WTC11 (cell line): ENCODE data around the gene SPATS2. TPM values are rescaled to one million over a fixed set of nuclear protein-coding genes. Genes with fewer than 3 reads are reported as not detected.

Experiments
- ATF6 ChIP-seq: sonication (generic); formaldehyde crosslinking; IDR thresholded peaks from 2 replicates; pipeline ENCODE4 v1.8.1; 2023; ENCODE audit warnings: mild to moderate bottlenecking, missing genetic modification reagents
- CBFB ChIP-seq: sonication (generic); formaldehyde crosslinking; IDR thresholded peaks from 2 replicates; pipeline ENCODE4 v1.8.1; 2022; ENCODE audit warnings: mild to moderate bottlenecking, low read depth, missing genetic modification reagents
- CREM ChIP-seq: sonication (generic); formaldehyde crosslinking; IDR thresholded peaks from 2 replicates; pipeline ENCODE4 v1.8.1; 2022; ENCODE audit warnings: mild to moderate bottlenecking, missing genetic modification reagents, moderate library complexity
- ELF4 ChIP-seq: sonication (generic); formaldehyde crosslinking; IDR thresholded peaks from 2 replicates; pipeline ENCODE4 v1.8.1; 2022; ENCODE audit warnings: low read depth, mild to moderate bottlenecking, moderate library complexity, missing genetic modification reagents
- ESRRA ChIP-seq: sonication (generic); formaldehyde crosslinking; IDR thresholded peaks from 2 replicates; pipeline ENCODE4 v1.8.1; 2022; ENCODE audit warnings: mild to moderate bottlenecking, missing genetic modification reagents, borderline replicate concordance
- FOXJ3 ChIP-seq: sonication (generic); formaldehyde crosslinking; IDR thresholded peaks from 2 replicates; pipeline ENCODE4 v1.9.0; 2021; ENCODE audit warnings: missing genetic modification reagents, mild to moderate bottlenecking, borderline replicate concordance
- FOXP4 ChIP-seq: sonication (generic); formaldehyde crosslinking; IDR thresholded peaks from 2 replicates; pipeline ENCODE4 v1.8.0; 2022; ENCODE audit warnings: mild to moderate bottlenecking, missing genetic modification reagents
- JUN ChIP-seq: sonication (generic); formaldehyde crosslinking; IDR thresholded peaks from 2 replicates; pipeline ENCODE4 v1.8.0; 2023; ENCODE audit warnings: mild to moderate bottlenecking, missing genetic modification reagents
- MXD4 ChIP-seq: fragments of 250-450 bp; sonication (Bioruptor Pico); IDR thresholded peaks from 2 replicates; pipeline ENCODE4 v1.8.0; 2021; ENCODE audit warnings: mild to moderate bottlenecking, moderate library complexity, borderline replicate concordance
- NFE2L1 ChIP-seq: sonication (generic); formaldehyde crosslinking; IDR thresholded peaks from 2 replicates; pipeline ENCODE4 v1.8.1; 2023; ENCODE audit warnings: missing genetic modification reagents
- OVOL2 ChIP-seq: fragments of 250-450 bp; sonication (Bioruptor Pico); IDR thresholded peaks from 2 replicates; pipeline ENCODE4 v1.9.0; 2021; ENCODE audit warnings: mild to moderate bottlenecking, borderline replicate concordance
- TEAD1 ChIP-seq: sonication (generic); formaldehyde crosslinking; IDR thresholded peaks from 2 replicates; pipeline ENCODE4 v1.8.0; 2022; ENCODE audit warnings: mild to moderate bottlenecking, missing genetic modification reagents
- USF1 ChIP-seq: sonication (generic); formaldehyde crosslinking; IDR thresholded peaks from 2 replicates; pipeline ENCODE4 v1.8.0; 2022; ENCODE audit warnings: mild to moderate bottlenecking, missing genetic modification reagents
- ZBTB43 ChIP-seq: sonication (generic); formaldehyde crosslinking; IDR thresholded peaks from 2 replicates; pipeline ENCODE4 v1.8.1; 2023; ENCODE audit warnings: mild to moderate bottlenecking, missing genetic modification reagents
- ZNF232 ChIP-seq: sonication (generic); formaldehyde crosslinking; IDR thresholded peaks from 2 replicates; pipeline ENCODE4 v1.8.0; 2022; ENCODE audit warnings: mild to moderate bottlenecking, missing genetic modification reagents
- ZNF416 ChIP-seq: fragments of 250-450 bp; sonication (Bioruptor Pico); IDR thresholded peaks from 2 replicates; pipeline ENCODE4 v1.9.0; 2021; ENCODE audit warnings: mild to moderate bottlenecking, inconsistent platforms
- total RNA-seq: library from RNA; stranded (reverse); gene quantifications from 3 replicates; pipeline ENCODE4 v1.2.3, GENCODE V29; 2021
- TF ChIP-seq, protein P1 (sequence below): sonication (generic); formaldehyde crosslinking; IDR thresholded peaks from 2 replicates; pipeline ENCODE4 v1.8.1; 2023; ENCODE audit warnings: mild to moderate bottlenecking, missing genetic modification reagents, borderline replicate concordance
- TF ChIP-seq, protein P2 (sequence below): sonication (generic); formaldehyde crosslinking; IDR thresholded peaks from 2 replicates; pipeline ENCODE4 v1.8.1; 2022; ENCODE audit warnings: low read depth, missing genetic modification reagents, borderline replicate concordance
- TF ChIP-seq, protein P3 (sequence below): sonication (generic); formaldehyde crosslinking; IDR thresholded peaks from 2 replicates; pipeline ENCODE4 v1.8.1; 2023; ENCODE audit warnings: mild to moderate bottlenecking, moderate library complexity, missing genetic modification reagents
- TF ChIP-seq, protein P4 (sequence below): sonication (generic); formaldehyde crosslinking; conservative IDR thresholded peaks from 2 replicates; pipeline ENCODE4 v1.8.1; 2023; ENCODE audit warnings: mild to moderate bottlenecking, low read depth, missing genetic modification reagents, moderate library complexity

Gene SPATS2
- total RNA-seq, 1 experiment from 2014 or later: 25.9 TPM

GRCh38 chr12:49335955-49336644, 31.2 kb upstream of the SPATS2 start (continued):
- TF ChIP-seq, protein P1, sequence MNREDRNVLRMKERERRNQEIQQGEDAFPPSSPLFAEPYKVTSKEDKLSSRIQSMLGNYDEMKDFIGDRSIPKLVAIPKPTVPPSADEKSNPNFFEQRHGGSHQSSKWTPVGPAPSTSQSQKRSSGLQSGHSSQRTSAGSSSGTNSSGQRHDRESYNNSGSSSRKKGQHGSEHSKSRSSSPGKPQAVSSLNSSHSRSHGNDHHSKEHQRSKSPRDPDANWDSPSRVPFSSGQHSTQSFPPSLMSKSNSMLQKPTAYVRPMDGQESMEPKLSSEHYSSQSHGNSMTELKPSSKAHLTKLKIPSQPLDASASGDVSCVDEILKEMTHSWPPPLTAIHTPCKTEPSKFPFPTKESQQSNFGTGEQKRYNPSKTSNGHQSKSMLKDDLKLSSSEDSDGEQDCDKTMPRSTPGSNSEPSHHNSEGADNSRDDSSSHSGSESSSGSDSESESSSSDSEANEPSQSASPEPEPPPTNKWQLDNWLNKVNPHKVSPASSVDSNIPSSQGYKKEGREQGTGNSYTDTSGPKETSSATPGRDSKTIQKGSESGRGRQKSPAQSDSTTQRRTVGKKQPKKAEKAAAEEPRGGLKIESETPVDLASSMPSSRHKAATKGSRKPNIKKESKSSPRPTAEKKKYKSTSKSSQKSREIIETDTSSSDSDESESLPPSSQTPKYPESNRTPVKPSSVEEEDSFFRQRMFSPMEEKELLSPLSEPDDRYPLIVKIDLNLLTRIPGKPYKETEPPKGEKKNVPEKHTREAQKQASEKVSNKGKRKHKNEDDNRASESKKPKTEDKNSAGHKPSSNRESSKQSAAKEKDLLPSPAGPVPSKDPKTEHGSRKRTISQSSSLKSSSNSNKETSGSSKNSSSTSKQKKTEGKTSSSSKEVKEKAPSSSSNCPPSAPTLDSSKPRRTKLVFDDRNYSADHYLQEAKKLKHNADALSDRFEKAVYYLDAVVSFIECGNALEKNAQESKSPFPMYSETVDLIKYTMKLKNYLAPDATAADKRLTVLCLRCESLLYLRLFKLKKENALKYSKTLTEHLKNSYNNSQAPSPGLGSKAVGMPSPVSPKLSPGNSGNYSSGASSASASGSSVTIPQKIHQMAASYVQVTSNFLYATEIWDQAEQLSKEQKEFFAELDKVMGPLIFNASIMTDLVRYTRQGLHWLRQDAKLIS: no peak
- no peak for TF ChIP-seq ZNF416 (CRISPR knock-in tag)
- TF ChIP-seq ELF4 (CRISPR knock-in tag): no peak
- TF ChIP-seq OVOL2 (CRISPR knock-in tag): no peak
- no peak for TF ChIP-seq MXD4 (CRISPR knock-in tag)
- no peak for TF ChIP-seq FOXJ3 (CRISPR knock-in tag)
- no peak for TF ChIP-seq CBFB (CRISPR knock-in tag)
- TF ChIP-seq, protein P2, sequence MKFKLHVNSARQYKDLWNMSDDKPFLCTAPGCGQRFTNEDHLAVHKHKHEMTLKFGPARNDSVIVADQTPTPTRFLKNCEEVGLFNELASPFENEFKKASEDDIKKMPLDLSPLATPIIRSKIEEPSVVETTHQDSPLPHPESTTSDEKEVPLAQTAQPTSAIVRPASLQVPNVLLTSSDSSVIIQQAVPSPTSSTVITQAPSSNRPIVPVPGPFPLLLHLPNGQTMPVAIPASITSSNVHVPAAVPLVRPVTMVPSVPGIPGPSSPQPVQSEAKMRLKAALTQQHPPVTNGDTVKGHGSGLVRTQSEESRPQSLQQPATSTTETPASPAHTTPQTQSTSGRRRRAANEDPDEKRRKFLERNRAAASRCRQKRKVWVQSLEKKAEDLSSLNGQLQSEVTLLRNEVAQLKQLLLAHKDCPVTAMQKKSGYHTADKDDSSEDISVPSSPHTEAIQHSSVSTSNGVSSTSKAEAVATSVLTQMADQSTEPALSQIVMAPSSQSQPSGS (CRISPR knock-in tag): no peak
- TF ChIP-seq ZBTB43 (CRISPR knock-in tag): no peak
- TF ChIP-seq FOXP4 (CRISPR knock-in tag): peak; percentile 74; the same call in 1 of the 2 replicates
- 0 out of 2 replicates have a peak, but pooled peaks have one; percentile 9 for TF ChIP-seq JUN (CRISPR knock-in tag)
- no peak for TF ChIP-seq ZNF232
- TF ChIP-seq CREM (CRISPR knock-in tag): peak; percentile 27; the same call in 1 of the 2 replicates
- TF ChIP-seq ATF6 (CRISPR knock-in tag): no peak
- peak; percentile 53; the same call in 1 of the 2 replicates for TF ChIP-seq USF1 (CRISPR knock-in tag)
- no peak for TF ChIP-seq ESRRA (CRISPR knock-in tag)
- TF ChIP-seq NFE2L1 (CRISPR knock-in tag): peak; percentile 72; the same call in 1 of the 2 replicates
- TF ChIP-seq, protein P3, sequence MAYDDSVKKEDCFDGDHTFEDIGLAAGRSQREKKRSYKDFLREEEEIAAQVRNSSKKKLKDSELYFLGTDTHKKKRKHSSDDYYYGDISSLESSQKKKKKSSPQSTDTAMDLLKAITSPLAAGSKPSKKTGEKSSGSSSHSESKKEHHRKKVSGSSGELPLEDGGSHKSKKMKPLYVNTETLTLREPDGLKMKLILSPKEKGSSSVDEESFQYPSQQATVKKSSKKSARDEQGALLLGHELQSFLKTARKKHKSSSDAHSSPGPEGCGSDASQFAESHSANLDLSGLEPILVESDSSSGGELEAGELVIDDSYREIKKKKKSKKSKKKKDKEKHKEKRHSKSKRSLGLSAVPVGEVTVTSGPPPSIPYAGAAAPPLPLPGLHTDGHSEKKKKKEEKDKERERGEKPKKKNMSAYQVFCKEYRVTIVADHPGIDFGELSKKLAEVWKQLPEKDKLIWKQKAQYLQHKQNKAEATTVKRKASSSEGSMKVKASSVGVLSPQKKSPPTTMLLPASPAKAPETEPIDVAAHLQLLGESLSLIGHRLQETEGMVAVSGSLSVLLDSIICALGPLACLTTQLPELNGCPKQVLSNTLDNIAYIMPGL (CRISPR knock-in tag): no peak
- TF ChIP-seq, protein P4, sequence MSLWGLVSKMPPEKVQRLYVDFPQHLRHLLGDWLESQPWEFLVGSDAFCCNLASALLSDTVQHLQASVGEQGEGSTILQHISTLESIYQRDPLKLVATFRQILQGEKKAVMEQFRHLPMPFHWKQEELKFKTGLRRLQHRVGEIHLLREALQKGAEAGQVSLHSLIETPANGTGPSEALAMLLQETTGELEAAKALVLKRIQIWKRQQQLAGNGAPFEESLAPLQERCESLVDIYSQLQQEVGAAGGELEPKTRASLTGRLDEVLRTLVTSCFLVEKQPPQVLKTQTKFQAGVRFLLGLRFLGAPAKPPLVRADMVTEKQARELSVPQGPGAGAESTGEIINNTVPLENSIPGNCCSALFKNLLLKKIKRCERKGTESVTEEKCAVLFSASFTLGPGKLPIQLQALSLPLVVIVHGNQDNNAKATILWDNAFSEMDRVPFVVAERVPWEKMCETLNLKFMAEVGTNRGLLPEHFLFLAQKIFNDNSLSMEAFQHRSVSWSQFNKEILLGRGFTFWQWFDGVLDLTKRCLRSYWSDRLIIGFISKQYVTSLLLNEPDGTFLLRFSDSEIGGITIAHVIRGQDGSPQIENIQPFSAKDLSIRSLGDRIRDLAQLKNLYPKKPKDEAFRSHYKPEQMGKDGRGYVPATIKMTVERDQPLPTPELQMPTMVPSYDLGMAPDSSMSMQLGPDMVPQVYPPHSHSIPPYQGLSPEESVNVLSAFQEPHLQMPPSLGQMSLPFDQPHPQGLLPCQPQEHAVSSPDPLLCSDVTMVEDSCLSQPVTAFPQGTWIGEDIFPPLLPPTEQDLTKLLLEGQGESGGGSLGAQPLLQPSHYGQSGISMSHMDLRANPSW (CRISPR knock-in tag): no peak
- TF ChIP-seq TEAD1 (CRISPR knock-in tag): no peak
